GM18498 (cell line): ENCODE data around the gene ULK4.
"Not testable (repeated sequence)": the region's sequence is repeated elsewhere in the genome, so short reads cannot be mapped to it uniquely, and the experiment has no call there.

Experiments
- ATAC-seq: cut with Tn5 transposase; IDR thresholded peaks from one replicate; pipeline ENCODE4 v1.9.1; 2021; ENCODE audit warnings: mild to moderate bottlenecking, moderate library complexity; ENCODE audit not compliant: unreplicated experiment

The ULK4 gene

GRCh38 chr3:41874022-41874421 lies 87.9 kb downstream of the ULK4 start:
- ATAC-seq: no peak

- ATAC-seq: no peak
These were observed 89.7 kb downstream of the ULK4 start for GRCh38 chr3:41872157-41872556.

GRCh38 chr3:41867533-41867932 lies 94.4 kb downstream of the ULK4 start:
- no peak for ATAC-seq

GRCh38 chr3:41866298-41866697 lies 95.6 kb downstream of the ULK4 start:
- ATAC-seq: no peak

GRCh38 chr3:41863024-41863423 lies 98.9 kb downstream of the ULK4 start:
- ATAC-seq: no peak

- ATAC-seq: not testable (repeated sequence)
These were observed 101.4 kb downstream of the ULK4 start for GRCh38 chr3:41860489-41860888.

- ATAC-seq: no peak
These were observed 106.9 kb downstream of the ULK4 start for GRCh38 chr3:41854956-41855355.

- ATAC-seq: no peak
These were observed 108.2 kb downstream of the ULK4 start for GRCh38 chr3:41853540-41854196.

- ATAC-seq: no peak
These were observed 112.9 kb downstream of the ULK4 start for GRCh38 chr3:41848753-41849574.

GRCh38 chr3:41847679-41848078 lies 114.2 kb downstream of the ULK4 start:
- peak; percentile 50 for ATAC-seq

- peak; percentile 67 for ATAC-seq
These were observed 115.1 kb downstream of the ULK4 start for GRCh38 chr3:41846850-41847249.

- no peak for ATAC-seq
These were observed 116.1 kb downstream of the ULK4 start for GRCh38 chr3:41845826-41846225.

- not testable (repeated sequence) for ATAC-seq
These were observed 117.6 kb downstream of the ULK4 start for GRCh38 chr3:41844256-41844655.

- ATAC-seq: not testable (repeated sequence)
These were observed 120.8 kb downstream of the ULK4 start for GRCh38 chr3:41840936-41841668.

- ATAC-seq: no peak
These were observed 125.4 kb downstream of the ULK4 start for GRCh38 chr3:41836360-41837134.

- ATAC-seq: no peak
These were observed 128.3 kb downstream of the ULK4 start for GRCh38 chr3:41833628-41834027.

GRCh38 chr3:41819236-41819635 lies 142.7 kb downstream of the ULK4 start:
- no peak for ATAC-seq

- no peak for ATAC-seq
These were observed 153.3 kb downstream of the ULK4 start for GRCh38 chr3:41808618-41809017.

GRCh38 chr3:41808152-41808551 lies 153.8 kb downstream of the ULK4 start:
- ATAC-seq: no peak

- ATAC-seq: no peak
These were observed 166.9 kb downstream of the ULK4 start for GRCh38 chr3:41794748-41795589.
